Activated T-helper 1 cell treated with anti-CD3 and anti-CD28 coated beads, Interleukin-12 subunit alpha, Interleukin-12 subunit beta, Interleukin-2, Interleukin-4 antibody, amounts not matched to agents 30 ng/mL and 10 ng/mL and 1 ng/mL, durations not matched to agents 14 hours and 24 hours and 36 hours (primary cell): ENCODE measurements around the gene ZNF423. TPM values are rescaled to one million over a fixed set of nuclear protein-coding genes. Genes with fewer than 3 reads are reported as not detected.

Experiments
- DNase-seq: peaks from one replicate; pipeline ENCODE4 v3.0.0; 2021; ENCODE audit warnings: low spot score
- H3K27ac Mint-ChIP-seq: one replicate; pipeline ENCODE4 v1.8.0; 2021; ENCODE audit warnings: mild to moderate bottlenecking, mixed read lengths
- H3K27me3 Mint-ChIP-seq: one replicate; pipeline ENCODE4 v1.8.0; 2022; ENCODE audit warnings: mild to moderate bottlenecking, moderate library complexity, mixed read lengths; ENCODE audit not compliant: insufficient read depth
- H3K36me3 Mint-ChIP-seq: one replicate; pipeline ENCODE4 v1.8.0; 2021; ENCODE audit warnings: low read depth, mixed read lengths
- H3K4me1 Mint-ChIP-seq: one replicate; pipeline ENCODE4 v1.8.0; 2021; ENCODE audit warnings: low read depth, mixed read lengths
- H3K4me3 Mint-ChIP-seq: one replicate; pipeline ENCODE4 v1.8.0; 2021; ENCODE audit warnings: mild to moderate bottlenecking, moderate library complexity, mixed read lengths
- H3K9me3 Mint-ChIP-seq: one replicate; pipeline ENCODE4 v1.8.0; 2021; ENCODE audit warnings: mixed read lengths
- intact Hi-C: fragments of 100-400 bp; cut with micrococcal nuclease; formaldehyde crosslinking; loops from one replicate; pipeline ENCODE4 v1.15.1; 2024
- total RNA-seq: library from RNA; stranded (reverse); gene quantifications from 2 replicates; pipeline ENCODE4 v1.2.3, GENCODE V29; 2022

The ZNF423 gene
- total RNA-seq, 1 donor from 2014 or later, result not detected

DNA sequence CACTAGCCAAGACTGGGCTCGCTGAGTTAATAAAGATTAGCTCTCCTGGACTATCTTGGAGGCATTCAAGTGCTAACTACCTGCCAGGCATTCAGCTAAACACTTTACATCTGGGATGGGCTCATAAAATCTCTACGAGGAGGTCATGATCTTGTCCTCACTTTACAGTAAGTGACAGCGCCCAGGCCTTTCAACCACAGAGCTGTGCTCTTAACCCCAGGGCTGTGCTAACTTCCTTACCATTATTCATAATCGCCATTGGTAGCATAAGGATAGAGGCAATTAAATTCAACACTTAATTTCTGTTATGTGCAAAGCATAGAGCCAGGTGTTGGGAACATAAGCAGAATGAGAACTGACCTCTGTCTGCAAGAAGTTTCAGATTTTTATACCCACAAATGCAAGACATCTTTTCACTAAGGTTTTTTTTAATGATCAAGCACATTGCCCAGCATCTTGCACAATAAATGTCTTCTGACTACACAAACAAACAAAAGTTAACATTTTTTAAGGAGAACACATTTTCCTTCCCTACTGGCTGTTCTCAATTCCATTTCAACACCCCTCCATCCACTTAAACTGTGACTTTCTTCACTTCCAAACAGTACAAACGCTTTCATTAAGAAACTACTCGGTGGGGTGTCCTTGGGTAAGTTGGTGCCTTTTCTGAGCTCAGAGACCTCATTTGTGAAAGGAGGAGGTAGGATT, 310.0 kb downstream of the ZNF423 start:
- no peaks in the 10 kb centered on the region for H3K9me3 Mint-ChIP-seq
- no peaks in the 10 kb centered on the region for H3K36me3 Mint-ChIP-seq
- no peaks in the 10 kb centered on the region for H3K4me1 Mint-ChIP-seq
- no peak overlapping the region for H3K4me3 Mint-ChIP-seq
- no peaks in the 10 kb centered on the region for H3K27me3 Mint-ChIP-seq
- H3K27ac Mint-ChIP-seq, result no peak overlapping the region
- intact Hi-C loops, result no loop called here
- DNase-seq, result no peak

DNA sequence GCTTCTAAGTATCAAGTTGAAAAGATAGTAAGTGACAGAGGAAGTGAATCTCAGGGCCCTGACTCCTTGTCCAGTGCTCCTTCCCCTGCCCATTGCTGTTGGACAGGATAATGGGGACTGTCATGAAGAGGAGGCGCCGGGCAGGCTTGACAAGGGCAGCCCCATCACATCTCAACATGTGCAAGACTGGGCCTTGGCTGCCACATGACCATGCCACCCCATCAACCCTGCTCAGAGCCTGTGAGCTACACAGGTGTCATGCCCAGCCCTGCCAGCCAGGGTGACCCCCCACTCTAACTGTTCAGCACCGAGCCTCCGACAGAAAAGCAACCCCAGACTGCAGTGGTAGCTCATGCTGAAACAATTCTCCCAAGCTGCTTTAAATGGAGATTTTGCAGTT, 310.7 kb downstream of the ZNF423 start:
- no peak overlapping the region for H3K4me3 Mint-ChIP-seq
- no peak overlapping the region for H3K27ac Mint-ChIP-seq
- no peaks in the 10 kb centered on the region for H3K36me3 Mint-ChIP-seq
- intact Hi-C loops, result no loop called here
- no peaks in the 10 kb centered on the region for H3K4me1 Mint-ChIP-seq
- no peaks in the 10 kb centered on the region for H3K27me3 Mint-ChIP-seq
- DNase-seq, result no peak
- no peaks in the 10 kb centered on the region for H3K9me3 Mint-ChIP-seq

DNA sequence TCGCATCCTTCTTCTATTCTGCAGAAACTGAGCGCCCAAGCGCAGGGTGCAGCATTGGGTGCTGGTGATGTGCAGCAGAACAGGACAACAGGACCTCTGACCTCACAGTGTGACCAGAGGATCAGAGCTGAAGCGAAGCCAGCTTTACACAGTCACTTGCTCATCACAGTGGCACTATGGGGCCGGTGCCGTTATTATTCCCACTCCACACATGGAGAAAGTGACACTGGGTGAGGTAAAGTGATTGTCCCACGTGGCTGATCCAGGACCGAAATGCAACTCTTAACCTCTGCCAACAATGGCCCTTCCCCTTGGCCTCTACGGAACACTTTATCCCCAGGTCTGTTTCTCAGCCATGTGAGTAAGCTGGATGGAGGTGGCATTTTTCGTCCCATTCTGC, 311.1 kb downstream of the ZNF423 start:
- Mint-ChIP-seq H3K27me3 (no peaks in the 10 kb centered on the region), H3K36me3 (no peaks in the 10 kb centered on the region), H3K9me3 (no peaks in the 10 kb centered on the region), H3K4me3 (no peak overlapping the region), H3K27ac (no peak overlapping the region), H3K4me1 (no peaks in the 10 kb centered on the region)
- no peak for DNase-seq
- intact Hi-C loops, result no loop called here

DNA sequence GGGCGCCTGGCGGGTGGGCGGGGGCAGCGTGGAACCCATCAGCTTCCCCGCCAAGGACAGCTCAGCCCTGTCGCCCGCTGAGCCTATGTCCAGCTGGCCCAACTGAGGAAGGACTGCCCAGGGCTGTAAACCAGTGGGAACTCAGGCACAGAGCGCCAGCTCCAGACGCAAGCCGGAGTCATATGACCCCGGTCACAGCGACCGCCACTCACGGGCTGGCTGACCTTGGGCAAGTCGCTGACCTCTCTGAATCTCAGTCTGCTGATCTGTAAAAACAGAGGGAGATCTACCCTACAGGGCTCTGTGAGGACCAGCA, 312.3 kb downstream of the ZNF423 start:
- H3K9me3 Mint-ChIP-seq, result no peaks in the 10 kb centered on the region
- no peaks in the 10 kb centered on the region for H3K27me3 Mint-ChIP-seq
- intact Hi-C loops, result no loop called here
- no peaks in the 10 kb centered on the region for H3K36me3 Mint-ChIP-seq
- H3K4me1 Mint-ChIP-seq, result no peaks in the 10 kb centered on the region
- H3K27ac Mint-ChIP-seq, result no peak overlapping the region
- DNase-seq, result no peak
- no peak overlapping the region for H3K4me3 Mint-ChIP-seq

DNA sequence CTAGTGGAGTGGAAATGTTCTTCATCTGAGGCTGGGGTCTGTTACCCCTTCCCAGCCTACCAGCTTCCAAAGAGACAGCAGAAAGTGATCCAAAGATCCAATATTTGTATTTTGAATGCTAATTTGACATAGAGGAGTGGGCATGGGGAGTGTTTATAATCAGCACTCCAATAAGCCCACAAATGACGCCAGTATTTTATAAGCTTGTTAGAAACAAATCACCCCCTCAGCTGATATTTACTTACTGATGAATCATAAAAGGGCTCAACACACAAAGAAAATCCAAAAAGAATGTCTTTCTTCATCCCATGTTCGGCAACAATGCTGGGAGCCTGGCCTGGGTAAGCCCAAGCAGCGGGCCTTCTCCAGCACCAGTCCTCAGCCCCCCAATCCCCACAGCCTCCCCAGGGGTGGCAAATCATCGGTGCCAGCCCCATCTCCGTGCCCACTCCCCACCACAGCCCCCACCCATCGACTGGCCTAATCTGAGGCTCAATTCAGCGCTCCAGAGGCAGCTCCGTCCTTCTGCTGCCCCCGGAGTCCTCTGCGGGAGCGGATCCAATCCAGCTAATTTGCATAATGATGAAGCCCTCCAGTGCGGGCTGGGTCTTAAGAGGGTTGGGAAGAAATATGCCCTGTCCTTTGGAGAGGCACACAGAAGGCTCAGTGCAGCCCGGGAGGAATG, 312.8 kb downstream of the ZNF423 start:
- no peaks in the 10 kb centered on the region for H3K9me3 Mint-ChIP-seq
- no peak overlapping the region for H3K4me3 Mint-ChIP-seq
- H3K36me3 Mint-ChIP-seq, result no peaks in the 10 kb centered on the region
- no peak for DNase-seq
- H3K27ac Mint-ChIP-seq, result no peak overlapping the region
- intact Hi-C loops, result no loop called here
- no peaks in the 10 kb centered on the region for H3K27me3 Mint-ChIP-seq
- H3K4me1 Mint-ChIP-seq, result no peaks in the 10 kb centered on the region

DNA sequence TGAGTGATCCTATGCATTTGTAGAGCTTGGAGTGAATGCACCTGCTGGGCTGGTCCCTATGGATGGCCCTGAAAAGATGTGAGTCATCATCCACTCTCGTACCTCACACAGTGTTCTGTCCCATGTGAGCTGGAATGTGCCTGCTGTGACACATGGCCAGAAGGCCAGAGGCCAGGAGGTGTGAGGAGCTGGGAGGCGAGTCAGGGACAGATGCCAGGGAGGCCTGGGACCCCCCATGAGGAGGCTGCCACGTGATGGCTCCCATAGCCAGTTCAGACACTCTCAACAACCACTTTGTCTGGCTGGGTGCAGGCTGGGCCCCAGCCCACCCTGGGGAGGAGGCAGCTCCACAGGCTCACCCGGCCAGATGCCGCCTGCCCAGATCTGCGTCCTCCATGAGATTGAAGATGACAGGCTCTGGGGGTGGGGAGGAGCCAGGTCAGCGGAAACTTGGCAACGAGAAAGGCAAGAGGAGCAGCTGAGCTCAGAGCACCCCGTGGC, 313.5 kb downstream of the ZNF423 start:
- intact Hi-C loops, result no loop called here
- Mint-ChIP-seq H3K27me3 (no peaks in the 10 kb centered on the region), H3K36me3 (no peaks in the 10 kb centered on the region), H3K9me3 (no peaks in the 10 kb centered on the region), H3K4me1 (no peaks in the 10 kb centered on the region), H3K4me3 (no peak overlapping the region), H3K27ac (no peak overlapping the region)
- no peak for DNase-seq

DNA sequence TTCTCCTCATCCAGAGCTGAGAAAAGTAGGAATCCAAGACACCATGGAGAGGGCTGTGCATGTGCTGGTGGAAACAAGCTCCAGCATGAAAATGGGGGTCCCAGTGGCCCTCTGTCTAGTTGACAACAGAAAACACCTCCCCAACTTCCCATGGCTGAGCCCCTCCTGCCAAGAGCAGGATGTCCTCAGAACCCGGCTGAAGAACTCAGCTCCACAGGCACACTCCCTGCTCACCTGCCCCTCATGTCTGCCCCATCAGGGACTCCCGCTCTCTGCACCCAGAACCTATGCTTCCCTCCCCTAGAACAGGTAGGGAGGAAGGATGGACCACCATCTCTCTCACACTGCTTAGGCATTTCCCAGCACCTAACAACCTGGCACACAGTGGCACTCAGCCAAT, 315.1 kb downstream of the ZNF423 start:
- intact Hi-C loops, result no loop called here
- DNase-seq, result no peak
- H3K27ac Mint-ChIP-seq, result no peak overlapping the region

DNA sequence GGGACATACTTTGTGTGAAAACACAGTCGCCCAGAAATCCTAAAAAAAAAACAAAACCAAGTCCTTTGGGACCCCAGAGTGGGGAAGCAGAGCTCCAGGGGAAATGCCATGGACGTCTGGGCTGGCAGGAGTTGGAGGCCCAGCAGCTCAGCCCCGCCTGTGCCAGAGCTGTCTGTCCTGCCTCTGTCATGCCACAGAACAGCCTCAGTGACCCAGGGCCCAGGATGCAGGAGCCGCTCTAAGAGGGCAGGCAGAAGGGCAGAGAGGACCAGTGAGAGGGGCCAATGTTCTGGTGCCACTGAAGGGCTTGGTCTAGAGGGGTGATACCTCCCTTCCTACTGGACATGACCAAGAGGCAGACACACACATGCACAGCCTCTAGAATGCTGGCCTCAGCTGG, 316.2 kb downstream of the ZNF423 start:
- Mint-ChIP-seq H3K4me1 (no peaks in the 10 kb centered on the region), H3K36me3 (no peaks in the 10 kb centered on the region), H3K9me3 (no peaks in the 10 kb centered on the region), H3K27me3 (no peaks in the 10 kb centered on the region), H3K4me3 (no peak overlapping the region), H3K27ac (no peak overlapping the region)
- intact Hi-C loops, result no loop called here
- DNase-seq, result no peak

More for the DNA sequence above, 315.1 kb downstream of the ZNF423 start:
- Mint-ChIP-seq H3K27me3 (no peaks in the 10 kb centered on the region), H3K4me3 (no peak overlapping the region), H3K4me1 (no peaks in the 10 kb centered on the region), H3K36me3 (no peaks in the 10 kb centered on the region), H3K9me3 (no peaks in the 10 kb centered on the region)

DNA sequence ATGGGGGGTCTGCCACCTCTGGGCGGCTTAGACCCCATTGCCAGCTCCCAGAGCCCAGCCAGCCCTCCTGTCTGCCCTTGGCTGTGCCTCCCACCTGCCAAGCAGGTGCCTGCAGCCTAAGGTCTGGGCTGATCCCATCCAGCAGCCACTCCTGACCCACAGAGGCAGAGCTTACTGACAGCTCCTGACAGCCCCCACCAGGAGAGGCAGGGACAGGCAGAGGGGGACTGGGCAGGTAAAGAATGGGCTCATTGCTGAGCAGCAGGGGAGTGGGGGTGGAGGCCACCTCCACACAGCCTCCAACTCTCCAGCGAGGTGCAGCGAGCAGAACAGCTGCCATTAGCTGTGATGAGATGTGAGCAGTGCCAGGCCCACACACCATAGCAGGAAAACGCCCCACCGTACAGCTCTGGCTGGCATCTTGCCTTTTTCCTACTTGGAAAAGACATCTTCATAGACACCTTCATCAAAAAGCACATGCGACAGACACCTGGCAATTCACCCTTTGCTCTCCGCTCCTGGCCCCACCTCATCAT, 317.9 kb downstream of the ZNF423 start:
- Mint-ChIP-seq H3K4me3 (no peak overlapping the region), H3K27ac (no peak overlapping the region), H3K36me3 (no peaks in the 10 kb centered on the region), H3K4me1 (no peaks in the 10 kb centered on the region), H3K9me3 (no peaks in the 10 kb centered on the region), H3K27me3 (no peaks in the 10 kb centered on the region)
- DNase-seq, result no peak
- intact Hi-C loops, result no loop called here

DNA sequence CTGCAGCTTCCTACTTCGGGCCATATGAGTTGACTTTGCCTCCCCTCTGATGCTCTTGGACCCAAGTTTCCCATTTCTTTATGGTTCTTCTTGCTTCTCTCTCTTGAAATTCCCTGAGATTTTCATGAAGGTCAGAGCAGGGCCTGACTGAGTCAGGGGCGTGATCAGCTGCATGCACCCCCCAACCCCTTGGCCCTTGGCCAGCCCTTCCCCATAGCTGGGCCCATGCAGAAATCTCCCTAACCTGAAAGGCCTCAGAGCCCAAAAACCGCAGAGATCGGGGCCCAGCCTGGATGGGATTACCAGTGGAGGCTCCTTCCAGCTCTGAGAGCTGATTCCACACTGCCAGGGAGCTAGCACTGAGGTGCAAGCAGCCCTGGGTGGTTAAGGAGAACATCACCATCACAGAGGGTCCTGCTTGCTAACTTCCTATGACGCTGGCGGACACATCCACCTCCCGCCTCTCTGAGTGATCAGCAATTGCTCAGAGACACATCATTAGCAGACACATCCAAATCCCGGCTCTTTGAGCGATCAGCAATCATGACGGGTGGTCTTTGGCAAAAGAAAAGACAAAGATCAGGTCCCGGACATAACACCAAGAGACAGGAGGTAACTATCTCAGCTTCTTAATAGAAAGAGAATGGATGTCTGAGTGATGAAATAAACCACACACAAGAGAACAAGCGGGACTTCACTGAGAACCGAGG, 320.9 kb downstream of the ZNF423 start:
- intact Hi-C loops, result no loop called here
- H3K27me3 Mint-ChIP-seq, result no peaks in the 10 kb centered on the region
- no peaks in the 10 kb centered on the region for H3K4me1 Mint-ChIP-seq
- no peak overlapping the region for H3K27ac Mint-ChIP-seq
- no peak overlapping the region for H3K4me3 Mint-ChIP-seq
- no peaks in the 10 kb centered on the region for H3K9me3 Mint-ChIP-seq
- DNase-seq, result no peak
- no peaks in the 10 kb centered on the region for H3K36me3 Mint-ChIP-seq

DNA sequence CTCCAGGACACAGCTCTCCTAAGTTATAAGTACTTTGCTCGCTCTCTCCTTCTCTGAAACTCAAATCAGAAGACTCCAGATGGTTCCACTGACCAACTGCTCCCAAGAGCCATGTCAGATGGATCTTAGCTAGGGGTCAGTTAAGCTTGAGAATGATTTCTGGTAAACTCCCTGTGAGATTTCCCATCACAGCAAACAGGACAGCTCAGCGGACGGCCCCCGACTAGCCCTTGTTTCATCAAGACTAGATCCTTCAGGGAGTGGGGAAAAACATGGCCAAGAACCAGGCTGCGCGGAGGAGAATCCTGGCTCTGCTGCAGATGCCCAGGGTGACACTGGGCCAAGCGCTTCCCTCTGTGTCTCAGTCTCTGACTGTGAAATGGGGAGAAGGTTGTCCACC, 322.5 kb downstream of the ZNF423 start:
- intact Hi-C loops, result no loop called here
- Mint-ChIP-seq H3K36me3 (no peaks in the 10 kb centered on the region), H3K4me1 (no peaks in the 10 kb centered on the region), H3K27ac (no peak overlapping the region), H3K27me3 (no peaks in the 10 kb centered on the region), H3K4me3 (no peak overlapping the region), H3K9me3 (no peaks in the 10 kb centered on the region)
- DNase-seq, result no peak

DNA sequence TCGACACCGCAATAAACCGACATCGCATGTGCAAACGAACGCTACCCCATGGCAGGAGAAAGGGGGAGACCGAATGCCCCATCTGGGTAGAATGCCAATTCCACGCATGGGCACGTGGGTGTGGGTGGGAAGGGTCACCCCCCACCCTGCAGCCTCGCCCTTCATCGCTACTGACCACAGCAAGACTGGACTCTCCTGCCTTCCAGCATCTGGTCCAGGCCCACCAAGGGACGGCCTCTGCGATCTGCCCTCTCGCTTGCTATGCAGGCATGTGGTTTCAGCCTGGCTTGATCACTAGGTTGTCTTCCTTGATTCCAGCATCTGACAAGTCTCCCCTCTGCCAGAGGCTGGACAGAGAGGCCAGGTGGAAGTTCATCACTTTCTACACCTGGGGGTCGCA, 323.0 kb downstream of the ZNF423 start:
- no peaks in the 10 kb centered on the region for H3K36me3 Mint-ChIP-seq
- no peak overlapping the region for H3K4me3 Mint-ChIP-seq
- DNase-seq, result no peak
- intact Hi-C loops, result no loop called here
- H3K4me1 Mint-ChIP-seq, result peaks cover 5% of the 10 kb centered on the region
- H3K27me3 Mint-ChIP-seq, result no peaks in the 10 kb centered on the region
- H3K9me3 Mint-ChIP-seq, result no peaks in the 10 kb centered on the region
- H3K27ac Mint-ChIP-seq, result no peak overlapping the region
